Measurements from ENCODE around the gene DSG3.

DSG3 gene

DNA sequence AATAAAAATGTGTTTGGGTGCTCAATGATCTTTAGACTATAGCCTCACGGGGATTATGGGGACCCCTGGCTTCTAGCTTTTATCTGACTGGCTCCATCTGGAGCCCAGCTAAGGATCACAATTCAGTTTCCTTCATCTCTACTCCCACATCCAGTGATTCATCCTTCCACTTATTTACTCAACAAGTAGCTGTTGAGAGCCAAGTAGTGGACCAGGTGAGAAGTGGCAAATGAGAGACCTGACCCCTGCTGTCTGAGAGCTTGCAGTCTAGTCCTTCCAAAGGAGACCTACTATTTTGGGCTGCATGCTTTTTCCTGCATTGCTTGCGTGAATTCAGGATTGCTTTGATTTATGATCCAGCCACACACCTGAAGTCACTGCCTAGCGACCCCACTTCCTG, 10.7 kb upstream of the DSG3 start:
- DNase-seq = no peak

- no peak for DNase-seq
These were observed 9.1 kb upstream of the DSG3 start for GRCh38 chr18:31438402-31438801.

DNA sequence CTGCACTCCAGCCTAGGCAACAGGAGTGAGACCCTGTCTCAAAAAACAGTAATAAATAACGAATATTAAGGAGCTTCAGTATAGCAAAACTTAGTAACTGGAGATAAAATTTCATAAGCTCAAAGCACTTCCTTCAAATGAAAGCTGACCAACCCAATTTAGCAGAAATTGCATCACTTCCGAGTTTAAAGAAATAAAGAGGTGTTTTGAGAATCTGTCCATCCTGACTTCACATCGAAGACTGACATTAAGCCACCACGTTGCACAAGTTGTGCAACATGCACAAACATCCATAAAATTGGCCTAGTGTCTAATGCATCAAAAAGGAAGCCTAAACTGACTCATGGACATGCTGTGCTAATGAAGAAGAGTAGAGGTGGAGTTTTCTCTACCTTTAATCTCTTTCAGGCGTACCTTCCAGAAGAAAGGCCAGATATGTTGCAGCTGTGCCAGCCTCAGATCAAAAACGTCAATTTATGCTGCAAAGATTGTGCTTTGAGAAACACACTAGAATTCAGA, 7.7 kb upstream of the DSG3 start:
- DNase-seq = no peak

- DNase-seq = no peak
These were observed 6.8 kb upstream of the DSG3 start for GRCh38 chr18:31440787-31441186.

GRCh38 chr18:31441493-31441892, 6.0 kb upstream of the DSG3 start:
- no peak for DNase-seq

DNA sequence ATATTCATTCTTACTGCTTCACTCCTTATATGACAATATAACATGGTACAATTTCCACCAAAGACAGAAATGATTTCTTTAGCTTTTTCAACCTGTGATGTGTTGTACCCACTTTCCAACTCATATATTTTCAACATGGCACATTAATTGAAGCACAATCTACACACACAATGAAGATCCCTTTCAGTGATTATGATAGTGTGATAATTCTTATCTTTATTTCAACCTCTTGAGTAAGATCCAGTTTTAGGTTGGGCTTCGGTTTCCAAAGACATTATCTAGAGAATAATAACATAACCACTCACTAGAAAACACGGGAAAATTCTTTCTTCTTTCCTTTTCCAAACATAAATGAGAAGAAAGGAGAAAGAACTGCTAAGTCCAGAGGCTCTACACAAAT, 3.4 kb upstream of the DSG3 start:
- DNase-seq = no peak

DNA sequence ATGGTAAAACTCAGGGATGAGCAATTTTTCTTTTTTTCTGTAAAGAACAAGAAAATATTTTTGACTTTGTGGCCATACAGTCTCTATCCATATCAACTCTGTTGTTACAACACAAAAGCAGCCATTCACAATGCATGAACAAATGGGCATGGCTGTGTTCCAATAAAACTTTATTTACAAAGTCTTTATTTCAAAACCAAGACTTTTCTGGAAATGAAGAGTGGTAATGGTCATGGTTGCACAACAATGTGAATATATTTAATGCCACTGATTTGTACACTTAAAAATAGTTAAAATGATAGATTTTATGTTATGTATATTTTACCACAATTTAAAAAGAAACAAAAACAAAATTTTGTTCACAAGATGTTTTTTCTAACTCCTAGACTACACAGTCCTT, 1.6 kb upstream of the DSG3 start:
- DNase-seq = no peak

GRCh38 chr18:31446854-31447253, 687 bp upstream of the DSG3 start:
- DNase-seq = no peak

GRCh38 chr18:31450409-31450808, 2.9 kb downstream of the DSG3 start:
- DNase-seq = no peak

- no peak for DNase-seq
These were observed 4.1 kb downstream of the DSG3 start for GRCh38 chr18:31451625-31452024.

- DNase-seq = no peak
These were observed 6.6 kb downstream of the DSG3 start for GRCh38 chr18:31454066-31454708.

- DNase-seq = no peak
These were observed 22.1 kb downstream of the DSG3 start for GRCh38 chr18:31469629-31470028.

DNA sequence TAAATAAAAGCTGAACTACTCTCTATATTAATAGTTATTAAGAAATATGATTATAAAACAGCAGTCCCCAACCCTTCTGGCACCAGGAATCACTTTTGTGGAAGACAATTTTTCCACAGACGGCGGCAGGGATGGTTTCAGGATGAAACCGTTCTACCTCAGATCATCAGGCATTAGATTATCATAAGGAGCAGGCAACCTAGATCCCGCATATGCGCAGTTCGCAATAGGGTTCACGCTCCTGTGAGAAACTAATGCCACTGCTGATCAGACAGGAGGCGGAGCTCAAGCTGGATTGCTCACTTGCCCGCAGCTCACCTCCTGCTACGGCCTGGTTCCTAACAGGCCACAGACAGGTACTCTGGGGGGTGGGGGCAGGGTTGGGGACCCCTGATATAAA, 31.1 kb downstream of the DSG3 start:
- DNase-seq = no peak

DNA sequence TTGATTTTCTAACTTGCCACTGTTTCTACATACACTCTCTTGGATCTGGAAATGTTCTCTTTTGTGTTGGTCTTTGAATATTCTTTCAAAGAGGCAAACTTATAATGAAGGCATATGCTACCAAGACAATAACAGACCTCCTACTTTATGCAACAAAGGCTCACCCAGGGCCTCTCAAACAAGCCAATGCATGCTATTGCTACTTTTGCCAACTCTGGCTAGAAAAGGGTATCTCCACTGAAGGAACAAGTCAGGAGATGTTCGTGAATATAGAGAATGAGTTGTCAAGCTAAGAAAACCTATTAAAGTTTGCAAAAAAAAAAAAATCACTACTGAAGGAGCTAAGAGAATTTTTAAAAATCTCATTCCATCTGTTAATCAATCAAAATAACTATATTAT, 34.5 kb downstream of the DSG3 start:
- no peak for DNase-seq

DNA sequence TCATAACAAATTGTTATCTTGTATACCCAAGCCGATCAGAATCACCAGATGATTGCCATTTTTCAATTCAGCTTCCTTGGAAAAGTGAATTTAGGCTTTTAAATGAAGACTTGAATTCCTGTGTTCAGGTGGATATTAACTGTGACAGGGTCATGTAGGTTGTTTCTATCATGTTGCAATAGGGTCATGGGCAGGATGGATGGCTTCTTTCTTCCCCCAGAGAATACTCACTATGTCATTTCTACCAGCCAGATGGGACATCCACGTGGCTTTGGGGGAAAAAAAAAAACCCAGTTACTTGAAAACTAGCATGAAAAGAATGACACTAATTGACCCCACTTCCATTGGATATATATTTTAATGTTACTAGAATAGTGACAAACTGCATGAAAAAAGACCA, 35.9 kb downstream of the DSG3 start:
- no peak for DNase-seq

GRCh38 chr18:31484461-31484860, 36.9 kb downstream of the DSG3 start:
- no peak for DNase-seq

- DNase-seq = no peak
These were observed 38.6 kb downstream of the DSG3 start for GRCh38 chr18:31486165-31486564.

DNA sequence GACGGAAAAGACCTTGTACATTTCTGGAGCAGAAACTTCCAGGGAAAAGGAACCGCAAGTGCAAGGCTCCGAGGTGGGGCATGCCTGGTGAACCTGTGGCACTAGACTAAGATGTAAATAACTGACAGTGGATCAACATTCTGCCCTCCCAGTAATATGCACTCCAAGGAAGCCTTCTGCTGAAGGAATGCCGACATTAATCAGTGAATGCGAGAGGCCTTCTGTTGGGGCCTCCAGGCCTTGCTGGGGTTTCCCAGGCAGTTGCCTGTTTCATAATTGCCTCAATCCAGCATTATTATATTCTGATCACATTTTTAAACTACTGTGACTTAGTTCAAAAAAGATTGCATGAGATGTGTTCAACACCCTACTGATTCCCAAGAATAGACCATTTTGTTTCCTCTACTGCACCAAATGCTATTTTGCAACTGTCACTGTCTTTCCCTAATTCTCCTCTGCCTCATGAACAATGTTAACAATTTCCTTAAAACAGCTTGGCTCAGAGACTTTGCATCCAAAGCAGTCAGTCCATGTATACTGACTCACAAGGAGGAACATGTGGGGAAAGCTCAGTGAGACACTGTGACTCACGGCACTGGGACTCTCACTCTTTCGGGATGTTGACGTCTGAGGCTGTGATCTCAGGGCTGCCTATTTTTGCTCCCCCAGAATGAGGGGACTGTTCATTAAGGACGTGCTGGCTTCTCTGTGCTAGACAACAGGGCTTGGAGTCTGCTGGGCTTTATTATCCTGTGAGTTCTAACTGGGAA, 39.9 kb downstream of the DSG3 start:
- DNase-seq = no peak

DNA sequence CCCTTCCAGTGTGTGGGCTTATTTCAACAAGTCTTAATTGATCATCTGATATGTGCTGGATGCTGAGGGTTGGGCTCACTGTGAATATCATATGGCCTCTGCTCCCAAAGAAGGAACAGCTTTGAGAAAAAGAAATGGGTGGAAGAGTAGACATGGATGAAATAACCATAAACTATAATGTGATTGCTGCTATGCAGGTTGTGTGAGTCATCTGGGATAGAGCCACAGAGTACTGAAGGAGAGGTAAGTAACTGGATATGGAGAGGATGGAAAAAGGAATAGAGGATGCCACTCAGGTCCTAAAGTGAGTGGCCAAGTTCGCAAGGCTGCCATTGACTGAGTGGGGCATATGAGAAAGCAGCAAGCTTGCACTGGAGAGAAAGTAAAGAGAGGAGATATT, 41.8 kb downstream of the DSG3 start:
- no peak for DNase-seq

DNA sequence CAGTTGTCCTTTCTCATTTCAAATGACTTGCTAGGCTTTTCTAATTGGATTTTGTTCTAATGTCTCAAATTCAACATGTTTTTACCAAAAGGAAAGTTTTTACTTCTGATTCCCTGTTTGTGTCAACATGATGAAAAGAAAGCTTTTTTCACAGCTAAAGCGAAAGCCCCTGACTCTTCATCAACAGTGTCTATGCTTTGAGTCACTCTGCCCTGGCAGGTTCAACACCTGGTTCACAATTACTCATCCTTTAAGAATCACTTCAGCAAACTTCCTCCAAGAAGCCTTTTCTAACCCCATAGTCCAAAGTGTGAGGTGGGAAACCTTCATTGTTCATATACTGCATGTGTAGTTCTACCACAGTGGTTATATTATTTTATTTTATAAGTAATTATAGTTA, 42.8 kb downstream of the DSG3 start:
- no peak for DNase-seq

DNA sequence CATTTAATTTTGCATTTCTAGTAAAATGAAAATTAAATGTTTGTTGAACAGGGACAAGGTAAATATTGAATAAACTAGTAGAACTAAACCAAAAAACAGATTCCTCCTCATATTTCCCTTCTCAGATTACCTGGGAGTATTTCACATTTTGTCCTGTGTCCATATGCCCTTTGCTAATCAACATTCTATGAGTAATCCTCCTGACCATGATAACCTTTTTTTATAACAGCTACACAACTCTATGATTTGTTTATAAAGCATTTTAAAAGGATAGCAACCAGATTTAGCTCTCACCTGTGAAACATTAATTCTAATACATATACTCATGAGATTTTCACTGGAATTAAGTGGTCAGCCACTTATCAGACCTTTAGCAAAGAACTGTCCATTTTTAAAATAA, 43.3 kb downstream of the DSG3 start:
- no peak for DNase-seq

DNA sequence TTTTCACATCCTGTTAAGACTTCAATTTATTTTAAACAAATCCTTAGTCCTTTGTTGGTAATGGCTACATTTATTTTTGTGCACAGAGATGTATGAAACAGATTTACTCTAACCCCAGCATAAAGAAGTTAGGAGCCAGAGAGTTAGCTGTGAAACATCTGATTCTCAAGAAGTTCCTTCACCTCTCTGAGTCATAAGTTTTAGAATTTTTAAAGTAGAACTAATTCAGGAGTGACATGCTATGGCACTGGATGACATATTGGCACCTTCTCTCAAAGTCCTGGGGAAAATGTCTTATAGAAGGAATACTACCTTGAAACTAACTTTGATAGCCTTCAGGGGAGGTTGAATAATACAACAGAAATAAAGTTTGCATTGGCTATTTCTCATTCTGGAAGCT, 44.0 kb downstream of the DSG3 start:
- DNase-seq = no peak

DNA sequence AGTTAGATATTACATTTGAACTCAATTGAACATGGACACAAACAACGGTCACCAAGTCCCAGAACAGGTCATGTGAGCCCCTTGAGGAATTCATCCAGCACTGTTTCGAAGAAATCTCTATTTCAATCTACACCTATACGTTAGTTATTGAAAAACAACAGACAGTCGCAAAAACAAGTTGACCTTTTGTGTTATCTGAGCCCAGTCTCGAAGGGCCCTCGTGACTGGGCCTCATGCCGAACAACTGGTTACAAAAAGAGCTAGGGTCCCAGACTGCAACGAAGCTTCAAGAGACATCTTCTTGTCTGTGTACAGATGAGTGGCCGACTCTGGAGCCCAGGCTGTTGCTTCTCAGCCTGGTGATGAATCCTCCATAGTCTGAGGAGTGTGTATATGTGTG, 45.1 kb downstream of the DSG3 start:
- DNase-seq = no peak

GRCh38 chr18:31493171-31493570, 45.6 kb downstream of the DSG3 start:
- no peak for DNase-seq

DNA sequence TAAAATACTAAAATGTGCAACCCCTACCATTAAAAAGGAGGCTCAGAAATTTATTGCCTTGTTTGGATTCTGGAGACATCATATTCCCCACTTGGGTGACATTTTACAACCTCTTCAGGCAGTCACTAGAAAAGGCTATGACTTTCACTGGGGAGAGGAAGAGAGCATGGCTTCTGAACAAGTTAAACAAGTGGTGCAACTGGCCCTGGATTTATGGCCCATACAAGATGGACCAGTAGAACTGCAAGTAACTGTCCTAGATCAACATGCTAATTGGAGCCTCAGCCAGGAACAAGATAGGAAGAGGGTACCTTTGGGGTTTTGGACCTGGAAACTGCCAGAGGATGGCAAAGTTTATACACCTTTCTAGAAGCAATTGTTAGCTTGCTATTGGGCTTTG, 46.4 kb downstream of the DSG3 start:
- no peak for DNase-seq
